HS-5 (cell line): ENCODE results near the gene CBLN3.
"Not testable (repeated sequence)": the region's sequence is repeated elsewhere in the genome, so short reads cannot be mapped to it uniquely, and the experiment has no call there.

Source experiments
- DNase-seq: peaks from one replicate; pipeline ENCODE4 v3.0.0-alpha.2; 2012; ENCODE audit warnings: low read depth

Gene CBLN3

DNA sequence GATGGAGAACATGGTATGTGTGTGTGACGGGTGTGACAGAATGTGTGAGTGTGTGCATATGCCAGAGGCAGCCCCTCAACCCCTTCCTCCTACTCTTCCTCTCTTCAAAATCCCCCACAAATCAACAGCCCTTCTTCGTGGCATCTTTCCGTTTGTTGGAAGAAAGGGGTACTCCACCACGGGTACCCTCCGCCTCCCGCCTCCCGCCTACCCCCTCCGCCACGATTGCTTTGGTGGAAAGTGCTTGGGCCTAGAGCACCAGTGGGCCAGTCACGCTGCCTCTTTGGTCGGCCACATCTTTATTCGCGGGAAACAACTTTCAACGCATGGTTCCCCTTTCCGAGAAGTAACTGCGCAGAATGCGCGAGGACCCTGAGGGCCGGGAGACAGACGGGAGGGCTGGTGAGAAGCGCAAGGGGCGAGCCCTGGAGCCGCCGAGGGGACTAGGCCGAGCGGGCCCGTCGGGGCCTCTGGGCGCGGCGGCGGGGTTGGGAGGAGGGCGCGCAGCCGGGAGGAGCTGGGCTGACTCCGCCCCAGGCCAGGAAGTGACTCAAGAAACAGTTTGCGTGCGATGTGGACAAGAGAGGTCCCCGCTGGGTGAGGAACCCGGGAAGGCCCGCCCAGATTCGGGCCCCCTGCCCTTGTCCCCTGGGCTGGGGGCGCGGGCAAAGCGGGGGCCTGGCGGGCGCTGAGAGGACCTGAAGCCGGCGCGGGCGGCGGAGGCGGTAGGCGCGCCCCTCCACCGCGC is at the start of gene CBLN3, which contains the start of gene KHNYN:
TSS of gene CBLN3 (minus strand) at position 274 of the 748 bp plus-strand sequence. CDS start 614 bp downstream, outside the sequence.
TSS of gene KHNYN (plus strand) at position 560 of the 748 bp plus-strand sequence. CDS start 777 bp downstream, outside the sequence.
- DNase-seq = peak; percentile 65

DNA sequence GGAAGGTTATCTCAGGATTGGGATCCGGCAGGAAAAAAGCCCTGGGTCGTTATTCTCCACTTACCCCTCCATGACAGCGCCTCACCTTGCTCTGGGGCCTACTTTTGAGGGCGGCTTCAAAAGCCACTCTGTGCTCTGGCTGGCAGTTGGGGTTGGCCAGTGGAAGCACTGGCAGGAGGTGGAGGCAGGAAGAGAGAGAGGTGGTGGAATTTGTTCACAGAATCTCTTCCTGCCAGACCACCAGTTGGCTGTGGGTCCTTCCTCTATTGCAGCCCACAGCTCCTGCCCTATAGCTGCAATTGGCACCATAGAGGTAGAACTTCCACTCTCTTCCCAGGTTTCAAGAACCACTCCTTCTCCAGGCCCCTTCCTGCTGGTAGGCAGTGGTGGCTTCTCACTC is 45.8 kb upstream of the CBLN3 start:
- DNase-seq = no peak

DNA sequence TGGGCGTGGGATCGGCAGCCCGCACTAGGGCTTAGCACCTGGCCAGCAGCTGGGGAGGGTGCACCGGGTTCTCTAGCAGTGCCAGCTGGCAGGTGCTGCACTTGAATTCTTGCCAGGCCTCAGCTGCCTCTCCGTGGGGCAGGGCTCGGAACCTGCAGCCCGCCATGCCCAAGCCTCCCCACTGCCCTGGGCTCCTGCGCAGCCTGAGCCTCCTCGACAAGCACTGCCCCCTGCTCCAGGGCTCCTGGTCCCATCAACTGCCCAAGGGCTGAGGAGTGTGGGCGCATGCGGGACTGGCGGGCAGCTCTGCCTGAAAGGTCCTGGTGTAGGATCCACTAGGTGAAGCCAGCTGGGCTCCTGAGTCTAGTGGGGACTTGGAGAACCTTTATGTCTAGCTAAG is 43.7 kb upstream of the CBLN3 start:
- DNase-seq = no peak

DNA sequence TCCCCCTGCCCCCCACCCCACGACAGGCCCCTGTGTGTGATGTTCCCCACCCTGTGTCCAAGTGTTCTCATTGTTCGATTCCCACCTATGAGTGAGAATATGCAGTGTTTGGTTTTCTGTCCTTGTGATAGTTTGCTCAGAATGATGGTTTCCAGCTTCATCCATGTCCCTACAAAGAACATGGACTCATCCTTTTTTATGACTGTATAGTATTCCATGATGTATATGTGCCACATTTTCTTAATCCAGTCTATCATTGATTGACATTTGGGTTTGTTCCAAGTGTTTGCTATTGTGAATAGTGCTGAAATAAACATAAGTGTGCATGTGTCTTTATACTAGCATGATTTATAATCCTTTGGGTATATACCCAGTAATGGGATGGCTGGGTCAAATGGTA is 41.0 kb upstream of the CBLN3 start:
- not testable (repeated sequence) for DNase-seq

DNA sequence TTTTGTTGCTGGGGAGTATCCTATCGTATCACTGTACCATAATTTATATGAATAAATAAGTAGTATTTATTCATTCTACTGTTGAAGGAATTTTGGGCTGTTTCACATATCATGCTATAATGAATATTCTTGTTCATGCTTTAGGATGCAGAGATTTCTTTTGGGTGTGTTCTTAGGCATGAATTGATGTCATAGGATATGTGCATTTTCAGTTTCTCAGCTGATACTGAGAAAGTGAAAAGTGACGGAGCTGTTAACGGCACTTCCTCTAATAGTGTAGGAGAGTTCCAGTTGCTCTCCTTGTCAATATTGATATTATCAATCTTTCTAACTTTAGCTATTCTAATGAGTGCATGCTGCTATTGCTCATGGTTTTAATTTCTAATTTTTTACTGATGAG is 36.3 kb upstream of the CBLN3 start:
- no peak for DNase-seq

DNA sequence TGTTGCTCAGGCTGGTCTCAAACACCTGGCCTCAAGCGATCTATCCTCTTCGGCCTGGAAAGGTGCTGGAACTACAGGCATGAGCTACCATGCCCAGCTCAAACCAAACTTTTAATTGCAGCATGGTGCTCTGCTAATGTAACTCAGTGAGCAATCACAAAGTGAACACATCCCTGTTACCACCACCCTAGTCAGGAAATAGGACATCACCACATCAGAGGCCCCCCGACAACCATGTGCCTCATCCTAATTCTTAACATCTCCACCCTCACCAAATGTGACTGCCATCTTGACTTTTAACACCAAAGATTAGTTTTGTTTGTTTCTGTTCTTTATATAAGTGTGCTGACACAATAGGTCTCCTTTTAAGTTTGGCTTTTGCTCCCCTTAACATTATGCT is 35.9 kb upstream of the CBLN3 start:
- no peak for DNase-seq

DNA sequence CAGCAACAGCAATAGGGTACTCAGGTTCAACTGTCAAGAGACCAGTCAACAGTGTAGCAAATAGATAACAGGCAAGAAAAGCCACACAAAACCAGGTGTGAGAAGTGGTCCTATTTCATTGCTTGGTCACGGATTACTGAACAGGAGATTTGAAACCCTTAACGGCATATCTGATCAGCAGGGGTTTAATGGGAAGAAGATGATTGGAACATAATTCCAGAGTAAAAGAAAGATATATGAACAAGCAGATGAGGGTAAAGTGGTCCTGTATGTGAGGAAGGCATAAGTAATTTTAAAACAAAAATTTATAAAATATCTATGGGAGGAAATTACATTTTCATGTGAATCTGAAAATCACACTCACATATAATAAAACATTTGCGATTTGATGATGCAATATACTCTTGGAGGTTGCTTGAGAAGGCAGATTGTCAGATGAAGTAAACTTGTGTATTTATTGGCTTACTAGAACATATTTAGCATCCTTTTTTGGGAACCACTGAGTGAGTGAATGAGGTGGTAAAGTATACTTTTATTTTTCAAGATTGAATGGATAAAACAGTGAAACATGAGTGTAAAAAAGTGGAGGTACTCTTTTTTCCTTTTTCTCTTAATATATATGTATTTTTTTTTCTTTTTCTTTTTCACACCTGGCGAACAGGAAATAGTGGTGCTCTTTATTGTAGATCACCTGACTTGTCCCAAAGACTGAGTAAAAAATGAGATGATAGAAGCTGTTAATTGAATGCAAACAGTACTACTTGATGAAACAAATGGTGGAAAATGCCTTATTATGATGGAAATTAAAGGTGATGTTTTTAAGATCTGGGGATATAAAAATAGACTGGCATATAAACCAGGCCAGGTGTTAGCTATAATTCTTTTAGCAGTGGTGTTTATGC is 34.7 kb upstream of the CBLN3 start:
- no peak for DNase-seq

DNA sequence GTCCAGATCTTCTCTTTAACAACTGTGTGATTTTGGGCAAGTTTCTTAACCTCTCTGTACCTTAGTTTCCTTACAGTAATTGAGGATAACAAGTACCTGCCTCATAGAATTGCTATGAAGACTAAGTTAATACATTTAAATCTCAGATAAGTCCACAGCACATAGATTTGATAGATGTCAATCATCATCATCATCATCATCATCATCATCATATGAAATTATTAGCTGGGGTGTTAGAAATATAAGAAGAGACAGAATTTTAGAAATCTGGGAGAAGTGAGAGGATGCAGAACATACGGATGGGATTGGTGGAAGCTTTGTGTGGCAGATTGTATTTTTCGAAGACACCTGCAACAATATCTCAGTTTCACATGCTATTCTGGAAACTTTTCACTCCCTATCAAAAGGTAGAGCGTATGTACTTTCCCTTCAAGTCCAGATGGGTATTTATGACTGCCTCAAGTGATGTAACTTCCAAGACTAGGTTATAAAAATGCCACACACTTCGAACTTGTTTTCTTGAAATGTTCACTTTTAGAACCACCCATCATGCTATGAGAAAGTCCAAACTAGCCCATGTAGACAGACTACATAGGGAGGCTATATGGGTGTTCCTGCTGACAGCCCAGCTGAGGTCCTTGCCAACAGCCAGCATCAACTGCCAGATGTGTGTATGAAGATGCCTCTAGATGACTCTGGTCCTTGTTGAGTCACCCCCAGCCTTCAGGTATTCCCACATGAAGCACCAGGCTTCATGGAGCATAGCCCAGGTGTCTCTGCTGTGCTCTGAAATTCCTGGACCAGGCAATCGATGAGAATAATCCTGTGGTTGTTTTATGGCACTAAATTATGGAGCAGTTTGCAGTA is 33.8 kb upstream of the CBLN3 start:
- no peak for DNase-seq

DNA sequence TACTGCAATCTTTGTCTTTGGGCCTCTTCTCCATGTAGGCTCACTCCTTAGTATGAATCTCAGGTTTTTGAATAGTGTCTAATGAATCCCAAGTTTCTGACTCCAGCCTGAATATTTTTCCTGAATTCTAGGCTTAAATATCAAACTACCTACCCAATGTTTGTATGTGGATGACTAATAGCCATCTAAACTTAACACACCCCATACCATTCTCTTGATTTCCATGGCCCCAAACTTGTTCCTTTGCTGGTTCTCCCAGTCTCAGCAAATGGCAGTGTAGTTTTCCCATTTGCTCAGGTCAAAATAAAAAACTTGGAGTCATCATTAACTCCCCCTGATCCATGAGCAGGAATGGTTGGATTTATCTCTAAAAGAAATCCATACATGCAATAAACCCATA is 31.9 kb upstream of the CBLN3 start:
- no peak for DNase-seq

DNA sequence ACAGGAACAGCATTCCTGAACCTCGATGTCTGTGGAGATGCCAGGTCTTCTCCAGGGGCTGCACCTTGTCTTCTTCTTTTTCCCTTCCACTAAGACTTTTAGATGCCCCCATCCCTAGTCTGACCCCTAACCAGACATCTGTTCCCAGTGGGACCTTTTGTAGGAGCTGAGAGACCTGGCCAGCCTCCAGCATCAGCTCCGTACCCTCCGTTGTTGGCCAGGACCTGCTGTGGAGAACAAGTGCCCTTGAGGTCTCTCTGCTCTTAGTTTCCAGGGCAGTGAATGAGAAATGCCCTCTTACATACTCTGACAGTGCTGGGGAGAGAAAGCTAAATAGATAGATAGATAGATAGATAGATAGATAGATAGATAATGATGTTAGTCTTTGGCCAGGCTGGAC is 29.9 kb upstream of the CBLN3 start:
- no peak for DNase-seq

DNA sequence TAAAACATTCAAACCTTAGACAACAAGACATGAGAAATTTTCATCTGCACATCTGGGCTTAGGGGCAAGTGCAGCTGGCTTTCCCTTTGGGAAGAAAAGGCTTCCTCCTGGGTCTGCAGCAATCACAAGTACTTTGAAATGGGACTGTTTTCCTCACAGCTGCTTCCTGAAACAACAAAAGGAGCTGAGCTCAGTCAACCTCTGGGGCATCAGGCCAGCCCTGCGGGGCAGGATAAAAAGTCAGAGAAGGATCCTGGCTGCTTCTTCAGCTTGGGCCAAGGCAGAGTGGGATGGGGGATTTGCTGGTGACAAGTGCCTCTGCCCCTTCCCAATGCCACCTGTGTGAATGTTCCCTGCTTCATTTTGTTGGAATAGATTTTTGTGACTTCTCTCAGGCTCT is 29.3 kb upstream of the CBLN3 start:
- DNase-seq = no peak

DNA sequence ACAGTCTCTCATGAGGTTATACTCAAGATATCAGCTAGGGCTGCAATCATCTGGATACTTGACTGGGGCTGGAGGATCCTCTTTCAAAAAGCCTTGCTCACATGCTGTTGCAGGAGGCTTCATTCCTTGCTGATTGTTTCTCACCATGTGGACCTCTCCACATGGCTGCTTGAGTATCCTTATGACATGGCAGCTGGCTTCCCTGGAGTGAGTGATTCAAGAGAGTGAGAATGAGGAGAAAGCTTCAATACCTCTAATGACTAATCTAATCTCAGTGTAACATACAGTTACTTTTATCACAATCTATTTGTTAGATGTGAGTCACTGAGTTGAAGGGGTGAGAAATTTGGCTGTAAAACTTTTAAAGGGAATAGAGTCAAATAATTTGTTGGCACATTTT is 27.5 kb upstream of the CBLN3 start:
- no peak for DNase-seq

DNA sequence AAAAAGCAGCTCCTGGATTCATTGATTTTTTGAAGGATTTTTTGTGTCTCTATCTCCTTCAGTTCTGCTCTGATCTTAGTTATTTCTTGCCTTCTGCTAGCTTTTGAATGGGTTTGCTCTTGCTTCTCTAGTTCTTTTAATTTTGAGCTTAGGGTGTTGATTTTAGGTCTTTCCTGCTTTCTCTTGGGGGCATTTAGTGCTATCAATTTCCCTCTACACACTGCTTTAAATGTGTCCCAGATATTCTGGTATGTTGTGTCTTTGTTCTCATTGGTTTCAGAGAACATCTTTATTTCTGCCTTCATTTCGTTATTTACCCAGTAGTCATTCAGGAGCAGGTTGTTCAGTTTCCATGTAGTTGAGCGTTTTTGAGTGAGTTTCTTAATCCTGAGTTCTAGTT is 21.4 kb upstream of the CBLN3 start:
- DNase-seq = not testable (repeated sequence)

DNA sequence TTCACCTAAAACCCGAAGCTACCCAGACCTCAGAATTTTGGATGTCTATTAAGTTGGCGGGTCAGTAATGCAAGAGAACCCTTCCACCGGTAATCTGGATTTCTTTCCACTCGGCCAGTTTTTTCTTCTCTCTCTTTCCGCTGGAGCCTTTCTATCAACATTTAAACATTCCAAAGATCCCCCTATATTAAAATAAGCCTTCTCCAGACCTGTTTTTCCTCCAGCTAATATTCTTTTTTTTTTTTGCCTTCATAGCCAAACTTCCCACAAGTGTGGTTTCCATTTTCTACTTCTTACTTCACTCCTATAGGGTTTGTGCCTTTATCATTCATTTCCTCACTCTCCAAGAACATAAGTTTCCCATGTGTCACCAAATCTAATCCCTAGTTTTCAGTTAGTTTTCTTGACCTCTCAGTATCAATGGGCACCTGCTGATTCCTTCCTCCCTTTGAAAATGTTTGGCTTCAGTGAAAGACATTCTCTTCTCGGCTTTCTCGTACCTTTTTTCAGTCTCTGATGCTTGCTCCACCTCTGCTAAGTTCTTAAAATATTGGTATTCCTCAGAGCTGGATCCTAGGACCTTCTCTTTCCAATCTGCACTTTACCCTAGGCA is 13.7 kb upstream of the CBLN3 start:
- DNase-seq = no peak

DNA sequence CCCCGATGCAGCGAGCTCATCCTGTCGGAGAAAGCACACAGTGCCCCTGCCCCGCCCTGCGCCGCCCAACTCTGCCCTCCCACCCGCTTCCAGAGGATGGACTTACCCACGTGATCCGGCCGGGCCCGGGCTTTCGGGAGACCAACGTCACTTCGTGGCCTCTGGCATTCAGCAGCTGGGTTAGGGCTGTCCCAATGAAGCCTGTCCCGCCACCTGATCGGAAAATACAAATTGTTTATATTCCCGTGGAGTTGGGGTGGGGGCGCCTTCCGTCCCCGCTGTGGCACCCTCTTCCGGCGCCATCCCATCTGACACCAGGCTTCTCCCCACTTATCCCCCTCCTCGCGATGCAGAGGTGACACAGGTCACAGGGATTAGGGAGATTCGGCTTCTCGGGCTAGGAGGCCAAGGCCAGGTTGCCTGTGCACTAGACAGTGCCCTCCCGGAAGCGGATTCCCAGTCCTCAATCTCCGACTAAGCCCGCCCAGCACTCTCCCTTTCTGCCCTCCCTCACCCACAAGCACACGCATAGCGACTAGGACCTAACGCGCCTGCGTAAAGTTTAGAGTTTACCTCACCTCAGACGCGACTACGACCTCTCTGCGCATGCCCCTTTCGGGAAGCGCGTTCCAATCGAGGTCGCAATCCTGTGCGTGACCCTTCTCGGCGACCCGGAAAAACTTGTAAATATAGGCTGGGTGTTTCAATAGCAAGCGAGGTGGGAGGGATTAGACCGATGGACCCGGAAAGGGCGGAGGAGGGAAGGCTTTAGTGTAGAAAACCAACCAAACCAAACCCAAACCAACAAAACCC is 13.0 kb upstream of the CBLN3 start, which contains the start of gene SDR39U1:
TSS of gene SDR39U1 (minus strand) at position 537 of the 813 bp plus-strand sequence. CDS start at position 530, 7 bp downstream.
- DNase-seq = peak; percentile 95

DNA sequence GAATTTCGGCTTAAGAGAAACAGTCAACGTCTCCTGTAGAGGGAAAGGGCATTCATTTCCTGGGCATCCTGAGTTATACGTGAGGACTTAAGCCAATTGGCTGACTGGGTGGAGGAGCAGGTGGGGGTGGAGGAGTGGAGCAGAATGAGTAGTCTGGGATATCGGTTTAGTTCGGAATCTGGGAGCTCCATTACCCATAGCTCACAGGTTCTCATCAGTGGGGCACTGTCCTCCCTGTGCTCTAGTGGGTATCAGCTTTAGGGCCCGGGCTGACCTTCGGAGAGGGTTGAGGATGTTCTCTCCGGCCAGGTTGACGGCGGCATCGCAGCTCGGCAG is 12.4 kb upstream of the CBLN3 start:
- DNase-seq = peak; percentile 38

DNA sequence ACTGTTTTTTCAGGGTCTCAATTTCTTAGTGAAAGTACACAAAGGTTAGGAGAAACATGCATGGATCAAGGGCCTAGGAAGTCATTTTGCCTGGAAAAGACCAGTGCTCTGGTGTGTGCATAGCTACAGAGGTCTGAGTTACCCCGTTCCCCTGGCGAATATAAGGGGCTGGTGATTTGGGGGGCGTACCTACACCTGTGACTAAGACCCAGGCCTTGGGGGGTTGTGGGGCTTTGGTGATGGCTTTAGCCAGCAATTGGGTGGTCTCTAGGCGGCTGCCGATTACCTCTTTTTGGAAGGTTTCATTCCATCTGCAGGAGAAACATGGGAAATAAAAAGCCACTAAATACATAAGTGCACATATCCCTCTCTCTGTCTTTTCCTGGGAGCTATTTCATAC is 12.0 kb upstream of the CBLN3 start:
- DNase-seq = no peak

DNA sequence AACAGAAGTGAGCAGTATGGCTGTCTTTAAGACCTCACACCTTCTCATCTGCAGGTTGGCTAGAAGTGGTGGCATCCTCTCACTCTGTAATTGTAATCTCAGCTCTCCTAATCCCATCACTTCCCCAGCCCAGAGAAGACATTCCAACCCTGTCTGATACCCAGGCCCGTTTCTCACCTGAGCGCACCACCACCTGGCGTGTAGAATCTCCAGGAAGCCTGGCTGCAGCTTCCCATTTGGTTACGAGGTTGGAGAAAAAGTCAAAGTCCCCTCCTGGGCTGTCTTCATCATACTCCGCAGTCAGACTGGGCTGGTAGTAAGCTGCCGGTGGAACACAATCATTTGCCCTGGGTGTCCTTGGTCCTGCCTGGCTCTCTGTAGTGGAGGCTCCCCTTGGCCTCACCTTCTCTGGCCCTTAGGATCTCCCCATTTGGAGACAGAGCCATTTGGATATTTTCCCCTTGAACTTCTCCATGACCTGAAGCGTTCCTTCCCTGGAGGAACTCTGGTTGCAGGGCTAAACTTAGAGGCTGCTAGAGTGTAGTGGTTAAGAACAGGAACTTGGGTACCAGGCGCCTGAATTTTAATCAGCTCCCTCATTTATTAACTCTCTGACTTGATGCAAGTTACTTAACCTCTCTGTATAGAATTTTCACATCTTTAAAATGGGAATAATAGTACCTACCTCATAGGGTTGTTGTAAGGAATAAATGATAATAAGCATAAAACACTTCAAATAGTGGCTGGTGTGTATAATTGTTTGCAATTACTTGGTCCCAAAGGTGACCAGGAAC is 11.3 kb upstream of the CBLN3 start:
- DNase-seq = no peak

DNA sequence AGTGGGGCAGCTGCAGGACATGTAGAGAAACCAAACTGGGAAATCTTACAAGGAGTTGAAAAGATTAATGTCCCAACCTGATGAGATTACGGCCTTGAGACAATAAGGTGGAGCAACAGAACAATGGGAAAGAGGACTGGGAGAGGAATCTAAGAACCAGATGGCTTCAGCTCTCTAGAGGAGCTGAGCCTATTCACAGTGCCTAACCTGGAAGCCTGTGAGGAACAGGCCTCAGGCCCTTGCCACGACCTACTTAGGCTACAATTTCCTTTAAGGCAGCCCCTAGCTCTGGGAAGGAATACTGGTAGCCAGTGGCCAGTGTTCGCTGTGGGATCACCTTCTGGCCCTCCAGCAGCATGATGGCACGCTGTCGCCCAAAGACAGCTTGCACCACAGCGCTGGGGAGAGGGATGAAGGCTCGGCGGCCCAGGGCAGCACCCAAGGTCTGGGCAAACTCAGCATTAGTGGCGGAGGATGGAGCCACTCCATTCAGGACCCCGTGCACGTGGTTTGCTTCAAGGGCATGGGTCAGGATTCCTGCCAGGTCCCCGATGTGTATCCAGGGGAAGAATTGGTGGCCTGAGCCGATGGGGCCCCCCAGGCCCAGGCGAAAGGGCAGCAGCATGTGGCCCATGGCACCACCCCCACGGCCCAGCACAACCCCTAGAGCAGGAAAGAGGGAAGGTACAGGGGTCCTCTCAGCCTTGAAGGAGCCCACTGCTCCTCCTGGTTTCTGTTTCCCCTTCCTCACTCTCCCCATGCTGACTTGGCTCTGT is 10.6 kb upstream of the CBLN3 start:
- no peak for DNase-seq
